Adipocyte (in vitro differentiated cells): ENCODE data around the gene KAT5.
"Not testable (repeated sequence)": the region's sequence is repeated elsewhere in the genome, so short reads cannot be mapped to it uniquely, and the experiment has no call there.

ENCODE experiments used
- DNase-seq: peaks from one replicate; pipeline ENCODE4 v3.0.0-alpha.2; 2015; ENCODE audit warnings: low read depth
- H3K27me3 ChIP-seq: replicated peaks from 2 replicates; pipeline ENCODE4 v1.7.0; 2013; ENCODE audit warnings: mild to moderate bottlenecking, low read length, moderate library complexity; ENCODE audit not compliant: control insufficient read depth, insufficient read depth
- H3K36me3 ChIP-seq: 2 replicates; pipeline ENCODE4 v1.7.0; 2013; ENCODE audit warnings: low read length, mild to moderate bottlenecking, moderate library complexity; ENCODE audit not compliant: control insufficient read depth, insufficient read depth, severe bottlenecking
- H3K4me1 ChIP-seq: 2 replicates; pipeline ENCODE4 v1.7.0; 2013; ENCODE audit warnings: mild to moderate bottlenecking, low read length, moderate library complexity; ENCODE audit not compliant: control insufficient read depth, insufficient read depth
- H3K4me3 ChIP-seq: 2 replicates; pipeline ENCODE4 v1.7.0; 2013; ENCODE audit warnings: mild to moderate bottlenecking, low read length, moderate library complexity
- H3K9ac ChIP-seq: 2 replicates; pipeline ENCODE4 v1.7.0; 2013; ENCODE audit warnings: mild to moderate bottlenecking, low read length, moderate library complexity
- H3K9me3 ChIP-seq: 2 replicates; pipeline ENCODE4 v1.7.0; 2013; ENCODE audit warnings: mild to moderate bottlenecking, low read length, moderate library complexity; ENCODE audit not compliant: control insufficient read depth

The KAT5 gene

GRCh38 chr11:65695459-65696241 is 16.4 kb upstream of the KAT5 start:
- H3K27me3 ChIP-seq, result peaks cover 42% of the 10 kb centered on the region
- no peak overlapping the region for H3K9ac ChIP-seq
- H3K9me3 ChIP-seq, result no peaks in the 10 kb centered on the region
- no peak overlapping the region for H3K4me3 ChIP-seq
- no peaks in the 10 kb centered on the region for H3K4me1 ChIP-seq
- no peaks in the 10 kb centered on the region for H3K36me3 ChIP-seq
- no peak for DNase-seq

GRCh38 chr11:65696802-65697552 is 15.1 kb upstream of the KAT5 start:
- H3K4me1 ChIP-seq, result no peaks in the 10 kb centered on the region
- no peak overlapping the region for H3K4me3 ChIP-seq
- no peaks in the 10 kb centered on the region for H3K36me3 ChIP-seq
- no peaks in the 10 kb centered on the region for H3K9me3 ChIP-seq
- no peak overlapping the region for H3K9ac ChIP-seq
- no peak for DNase-seq
- H3K27me3 ChIP-seq, result peaks cover 51% of the 10 kb centered on the region

- Histone ChIP-seq H3K9ac (no peak overlapping the region), H3K9me3 (no peaks in the 10 kb centered on the region), H3K36me3 (no peaks in the 10 kb centered on the region), H3K4me3 (no peak overlapping the region), H3K4me1 (no peaks in the 10 kb centered on the region), H3K27me3 (peaks cover 54% of the 10 kb centered on the region)
- no peak for DNase-seq
These were observed 13.8 kb upstream of the KAT5 start for GRCh38 chr11:65698205-65698604.

- Histone ChIP-seq H3K36me3 (no peaks in the 10 kb centered on the region), H3K4me3 (no peak overlapping the region), H3K27me3 (peaks cover 47% of the 10 kb centered on the region), H3K4me1 (no peaks in the 10 kb centered on the region), H3K9me3 (no peaks in the 10 kb centered on the region), H3K9ac (no peak overlapping the region)
- DNase-seq, result no peak
These were observed 12.7 kb upstream of the KAT5 start for GRCh38 chr11:65699306-65699705.

- Histone ChIP-seq H3K9me3 (no peaks in the 10 kb centered on the region), H3K9ac (no peak overlapping the region), H3K36me3 (no peaks in the 10 kb centered on the region), H3K27me3 (peaks cover 47% of the 10 kb centered on the region), H3K4me3 (no peak overlapping the region), H3K4me1 (no peaks in the 10 kb centered on the region)
- no peak for DNase-seq
These were observed 11.7 kb upstream of the KAT5 start for GRCh38 chr11:65700399-65700798.

GRCh38 chr11:65701686-65702085 is 10.4 kb upstream of the KAT5 start:
- DNase-seq, result no peak
- Histone ChIP-seq H3K27me3 (peaks cover 47% of the 10 kb centered on the region), H3K4me1 (no peaks in the 10 kb centered on the region), H3K36me3 (no peaks in the 10 kb centered on the region), H3K9me3 (no peaks in the 10 kb centered on the region), H3K4me3 (no peak overlapping the region), H3K9ac (no peak overlapping the region)

- DNase-seq, result no peak
- H3K27me3 ChIP-seq, result peaks cover 39% of the 10 kb centered on the region
- H3K4me3 ChIP-seq, result no peak overlapping the region
- H3K9ac ChIP-seq, result no peak overlapping the region
- H3K36me3 ChIP-seq, result no peaks in the 10 kb centered on the region
- H3K9me3 ChIP-seq, result no peaks in the 10 kb centered on the region
- no peaks in the 10 kb centered on the region for H3K4me1 ChIP-seq
These were observed 8.2 kb upstream of the KAT5 start for GRCh38 chr11:65703846-65704245.

- not testable (repeated sequence) for H3K9me3 ChIP-seq, H3K36me3 ChIP-seq, H3K4me3 ChIP-seq, H3K9ac ChIP-seq
- peaks cover 17% of the 10 kb centered on the region for H3K27me3 ChIP-seq
- peaks cover 11% of the 10 kb centered on the region for H3K4me1 ChIP-seq
- peak; percentile 55 for DNase-seq
These were observed 5.7 kb upstream of the KAT5 start for GRCh38 chr11:65706303-65706763.

GRCh38 chr11:65707002-65707401 is 5.0 kb upstream of the KAT5 start:
- not testable (repeated sequence) for H3K9me3 ChIP-seq, H3K4me3 ChIP-seq, H3K9ac ChIP-seq, H3K36me3 ChIP-seq, DNase-seq
- peaks cover 14% of the 10 kb centered on the region for H3K4me1 ChIP-seq
- peaks cover 12% of the 10 kb centered on the region for H3K27me3 ChIP-seq

GRCh38 chr11:65708451-65708850 is 3.6 kb upstream of the KAT5 start:
- Histone ChIP-seq H3K27me3 (peaks cover under 1% of the 10 kb centered on the region), H3K4me3 (no peak overlapping the region), H3K9ac (no peak overlapping the region), H3K4me1 (peaks cover 20% of the 10 kb centered on the region), H3K36me3 (peaks cover 4% of the 10 kb centered on the region), H3K9me3 (no peaks in the 10 kb centered on the region)
- DNase-seq, result no peak

GRCh38 chr11:65709661-65710060 is 2.4 kb upstream of the KAT5 start:
- H3K36me3 ChIP-seq, result peaks cover 16% of the 10 kb centered on the region
- DNase-seq, result no peak

More at GRCh38 chr11:65709661-65710060, 2.4 kb upstream of the KAT5 start:
- H3K4me3 ChIP-seq, result no peak overlapping the region
- no peak overlapping the region for H3K9ac ChIP-seq
- H3K27me3 ChIP-seq, result no peaks in the 10 kb centered on the region
- H3K9me3 ChIP-seq, result no peaks in the 10 kb centered on the region
- peaks cover 20% of the 10 kb centered on the region for H3K4me1 ChIP-seq
